HG03575 (cell line): ENCODE data around the gene KHK.
"Not testable (repeated sequence)": the region's sequence is repeated elsewhere in the genome, so short reads cannot be mapped to it uniquely, and the experiment has no call there.

Experiments used
- ATAC-seq: cut with Tn5 transposase; IDR thresholded peaks from one replicate; pipeline ENCODE4 v1.9.1; 2021; ENCODE audit not compliant: unreplicated experiment, insufficient number of reproducible peaks, low FRiP score; ENCODE audit errors: extremely low read depth

Gene KHK

GRCh38 chr2:27093430-27094352 is 7.1 kb downstream of the KHK start:
- ATAC-seq, result no peak

GRCh38 chr2:27094353-27094984 is 7.9 kb downstream of the KHK start:
- ATAC-seq, result no peak

- ATAC-seq, result no peak
Observed at GRCh38 chr2:27095427-27095744, 8.8 kb downstream of the KHK start.

- no peak for ATAC-seq
Observed at GRCh38 chr2:27095745-27096651, 9.4 kb downstream of the KHK start.

- no peak for ATAC-seq
Observed at GRCh38 chr2:27096748-27097297, 10.3 kb downstream of the KHK start.

- no peak for ATAC-seq
Observed at GRCh38 chr2:27097341-27097740, 10.8 kb downstream of the KHK start.

GRCh38 chr2:27099334-27099955 is 12.9 kb downstream of the KHK start:
- ATAC-seq, result no peak

GRCh38 chr2:27100036-27100435 is 13.5 kb downstream of the KHK start:
- no peak for ATAC-seq

- no peak for ATAC-seq
Observed at GRCh38 chr2:27102329-27102728, 15.8 kb downstream of the KHK start.

GRCh38 chr2:27105981-27106380 is 19.4 kb downstream of the KHK start:
- no peak for ATAC-seq

- ATAC-seq, result no peak
Observed at GRCh38 chr2:27108221-27108620, 21.6 kb downstream of the KHK start.

GRCh38 chr2:27109083-27109482 is 22.5 kb downstream of the KHK start:
- no peak for ATAC-seq

- not testable (repeated sequence) for ATAC-seq
Observed at GRCh38 chr2:27110603-27111352, 24.2 kb downstream of the KHK start.

GRCh38 chr2:27111392-27112078 is 25.0 kb downstream of the KHK start:
- not testable (repeated sequence) for ATAC-seq

- ATAC-seq, result no peak
Observed at GRCh38 chr2:27115519-27115918, 28.9 kb downstream of the KHK start.

- no peak for ATAC-seq
Observed at GRCh38 chr2:27117995-27118524, 31.5 kb downstream of the KHK start.

GRCh38 chr2:27118525-27119329 is 32.2 kb downstream of the KHK start, which contains the start of gene CGREF1:
Gene CGREF1, minus strand, starts transcription at chr2:27119128. Its CDS starts 14,762 bp downstream, at chr2:27104366.
- ATAC-seq, result no peak
